Hematopoietic multipotent progenitor cell treated with erythropoietin and hydrocortisone succinate and interleukin-3 and kit ligand, for 6 days (in vitro differentiated cells): ENCODE measurements around the gene TRIM67.
"Not testable (repeated sequence)": the region's sequence is repeated elsewhere in the genome, so short reads cannot be mapped to it uniquely, and the experiment has no call there.

ENCODE experiments used
- DNase-seq: peaks from one replicate; pipeline ENCODE4 v3.0.0-alpha.2; 2015

The TRIM67 gene

GRCh38 chr1:231161667-231162296 lies at the start of gene TRIM67:
Gene TRIM67, plus strand, starts transcription at chr1:231162058. Its CDS starts 912 bp downstream, at chr1:231162970.
- peak; percentile 24 for DNase-seq

- DNase-seq, result no peak
Observed at GRCh38 chr1:231116738-231117137, 45.1 kb upstream of the TRIM67 start.

GRCh38 chr1:231118704-231119453 lies 43.0 kb upstream of the TRIM67 start:
- DNase-seq, result no peak

- no peak for DNase-seq
Observed at GRCh38 chr1:231121533-231121932, 40.3 kb upstream of the TRIM67 start.

- DNase-seq, result no peak
Observed at GRCh38 chr1:231122143-231122542, 39.7 kb upstream of the TRIM67 start.

GRCh38 chr1:231124746-231125145 lies 37.1 kb upstream of the TRIM67 start:
- no peak for DNase-seq

- no peak for DNase-seq
Observed at GRCh38 chr1:231125972-231126580, 35.8 kb upstream of the TRIM67 start.

GRCh38 chr1:231127106-231127505 lies 34.8 kb upstream of the TRIM67 start:
- DNase-seq, result not testable (repeated sequence)

GRCh38 chr1:231128471-231128870 lies 33.4 kb upstream of the TRIM67 start:
- not testable (repeated sequence) for DNase-seq

- DNase-seq, result no peak
Observed at GRCh38 chr1:231130544-231130943, 31.3 kb upstream of the TRIM67 start.

- not testable (repeated sequence) for DNase-seq
Observed at GRCh38 chr1:231132591-231132990, 29.3 kb upstream of the TRIM67 start.

GRCh38 chr1:231134624-231135023 lies 27.2 kb upstream of the TRIM67 start:
- DNase-seq, result no peak

- DNase-seq, result no peak
Observed at GRCh38 chr1:231138236-231138635, 23.6 kb upstream of the TRIM67 start.

GRCh38 chr1:231139125-231139649 lies 22.7 kb upstream of the TRIM67 start:
- DNase-seq, result no peak

- DNase-seq, result no peak
Observed at GRCh38 chr1:231139659-231140654, 21.9 kb upstream of the TRIM67 start.

- DNase-seq, result no peak
Observed at GRCh38 chr1:231144416-231145193, 17.3 kb upstream of the TRIM67 start.

GRCh38 chr1:231147896-231148295 lies 14.0 kb upstream of the TRIM67 start:
- no peak for DNase-seq

GRCh38 chr1:231151811-231152210 lies 10.0 kb upstream of the TRIM67 start:
- DNase-seq, result no peak

- no peak for DNase-seq
Observed at GRCh38 chr1:231153726-231154125, 8.1 kb upstream of the TRIM67 start.

GRCh38 chr1:231155808-231156207 lies 6.0 kb upstream of the TRIM67 start:
- DNase-seq, result no peak

GRCh38 chr1:231157311-231157710 lies 4.5 kb upstream of the TRIM67 start:
- DNase-seq, result no peak

- not testable (repeated sequence) for DNase-seq
Observed at GRCh38 chr1:231158141-231158540, 3.7 kb upstream of the TRIM67 start.
